Activated CD4-positive, alpha-beta T cell treated with anti-CD3 and anti-CD28 coated beads, Interleukin-2, Interleukin-4, amounts not matched to agents 100 ng/mL and 50 ng/mL, durations not matched to agents 16 hours and 8 hours (primary cell): ENCODE data around the gene ZSWIM1.
A peak's percentile ranks its signal among the peaks of the same experiment; 100 is the strongest.
"Not testable (repeated sequence)": the region's sequence is repeated elsewhere in the genome, so short reads cannot be mapped to it uniquely, and the experiment has no call there.

Experiments
- DNase-seq: peaks from one replicate; pipeline ENCODE4 v3.0.0-alpha.2; 2020; ENCODE audit warnings: low spot score

ZSWIM1 gene

GRCh38 chr20:45857114-45857881, 23.7 kb upstream of the ZSWIM1 start, which contains the start of the genes ACOT8 and ZSWIM3:
ACOT8 (minus strand) TSS chr20:45857392; CDS start chr20:45857315, 77 bp downstream.
ZSWIM3 (plus strand) TSS chr20:45857614; CDS start chr20:45857826, 212 bp downstream.
- DNase-seq = peak; percentile 100

- peak; percentile 58 for DNase-seq
These were observed 23.2 kb upstream of the ZSWIM1 start for GRCh38 chr20:45857882-45858216.

- no peak for DNase-seq
These were observed 21.1 kb upstream of the ZSWIM1 start for GRCh38 chr20:45859916-45860315.

GRCh38 chr20:45860560-45861220, 20.3 kb upstream of the ZSWIM1 start:
- DNase-seq = no peak

GRCh38 chr20:45861221-45862075, 19.6 kb upstream of the ZSWIM1 start:
- DNase-seq = no peak

- no peak for DNase-seq
These were observed 17.2 kb upstream of the ZSWIM1 start for GRCh38 chr20:45863543-45864470.

GRCh38 chr20:45866454-45866853, 14.6 kb upstream of the ZSWIM1 start:
- DNase-seq = no peak

- DNase-seq = no peak
These were observed 13.8 kb upstream of the ZSWIM1 start for GRCh38 chr20:45867136-45867818.

- DNase-seq = no peak
These were observed 13.2 kb upstream of the ZSWIM1 start for GRCh38 chr20:45867819-45868176.

GRCh38 chr20:45872626-45873025, 8.4 kb upstream of the ZSWIM1 start:
- no peak for DNase-seq

GRCh38 chr20:45873409-45874103, 7.5 kb upstream of the ZSWIM1 start:
- DNase-seq = no peak

- not testable (repeated sequence) for DNase-seq
These were observed 6.9 kb upstream of the ZSWIM1 start for GRCh38 chr20:45874104-45874481.

GRCh38 chr20:45874576-45874975, 6.5 kb upstream of the ZSWIM1 start:
- DNase-seq = no peak

GRCh38 chr20:45878076-45878761, 2.8 kb upstream of the ZSWIM1 start:
- no peak for DNase-seq

GRCh38 chr20:45882469-45883099, 1.6 kb downstream of the ZSWIM1 start:
- no peak for DNase-seq

GRCh38 chr20:45883100-45883469, 2.1 kb downstream of the ZSWIM1 start:
- DNase-seq = no peak

GRCh38 chr20:45886590-45887345, 5.7 kb downstream of the ZSWIM1 start:
- no peak for DNase-seq

GRCh38 chr20:45887346-45887715, 6.3 kb downstream of the ZSWIM1 start, which contains the start of gene SPATA25:
SPATA25 (minus strand) TSS chr20:45887622; CDS start chr20:45887590, 32 bp downstream.
- no peak for DNase-seq

- no peak for DNase-seq
These were observed 7.7 kb downstream of the ZSWIM1 start for GRCh38 chr20:45888681-45889080.
